Measurements from ENCODE around the gene TTC9B.

- no peak for TF ChIP-seq CTCF (conservative IDR thresholded peaks at IDR 0.05)
- no peak for TF ChIP-seq ZFX (IDR thresholded peaks at IDR 0.05)
These were observed 23.7 kb upstream of the TTC9B start for GRCh38 chr19:40241809-40242384.
